HG02885 (cell line): Measurements from ENCODE around the gene SCUBE3.

Source experiments
- ATAC-seq: cut with Tn5 transposase; IDR thresholded peaks from one replicate; pipeline ENCODE4 v1.9.1; 2021; ENCODE audit warnings: mild to moderate bottlenecking; ENCODE audit not compliant: unreplicated experiment, poor library complexity

SCUBE3 gene

GRCh38 chr6:35237476-35237875 lies 23.7 kb downstream of the SCUBE3 start:
- ATAC-seq, result no peak

- ATAC-seq, result no peak
These were observed 25.1 kb downstream of the SCUBE3 start for GRCh38 chr6:35238843-35239289.

GRCh38 chr6:35239581-35239980 lies 25.8 kb downstream of the SCUBE3 start:
- no peak for ATAC-seq

GRCh38 chr6:35240838-35241801 lies 27.4 kb downstream of the SCUBE3 start:
- ATAC-seq, result no peak

- ATAC-seq, result no peak
These were observed 28.7 kb downstream of the SCUBE3 start for GRCh38 chr6:35242486-35242885.

GRCh38 chr6:35242906-35243305 lies 29.1 kb downstream of the SCUBE3 start:
- ATAC-seq, result no peak

- ATAC-seq, result no peak
These were observed 29.7 kb downstream of the SCUBE3 start for GRCh38 chr6:35243386-35243958.

- ATAC-seq, result no peak
These were observed 30.8 kb downstream of the SCUBE3 start for GRCh38 chr6:35244551-35244950.

- ATAC-seq, result no peak
These were observed 34.0 kb downstream of the SCUBE3 start for GRCh38 chr6:35247642-35248231.

GRCh38 chr6:35248300-35248699 lies 34.5 kb downstream of the SCUBE3 start:
- ATAC-seq, result no peak

GRCh38 chr6:35248965-35249364 lies 35.2 kb downstream of the SCUBE3 start:
- no peak for ATAC-seq

- no peak for ATAC-seq
These were observed 38.2 kb downstream of the SCUBE3 start for GRCh38 chr6:35251949-35252348.

GRCh38 chr6:35253249-35253648 lies 39.5 kb downstream of the SCUBE3 start:
- ATAC-seq, result no peak

GRCh38 chr6:35258336-35258735 lies 44.6 kb downstream of the SCUBE3 start:
- ATAC-seq, result no peak

- ATAC-seq, result peak; percentile 3
These were observed 45.1 kb downstream of the SCUBE3 start for GRCh38 chr6:35258858-35259193.

- peak; percentile 90 for ATAC-seq
These were observed 45.6 kb downstream of the SCUBE3 start, which contains the start of gene ZNF76 for GRCh38 chr6:35259194-35259947. ZNF76 (plus strand) TSS chr6:35259735; CDS start chr6:35281152, 21,417 bp downstream.

- peak; percentile 38 for ATAC-seq
These were observed 46.3 kb downstream of the SCUBE3 start for GRCh38 chr6:35259948-35260590.

- no peak for ATAC-seq
These were observed 47.1 kb downstream of the SCUBE3 start for GRCh38 chr6:35260591-35261570.

GRCh38 chr6:35262596-35262995 lies 48.8 kb downstream of the SCUBE3 start:
- no peak for ATAC-seq
